ENCODE measurements around the gene COPA.

DNA sequence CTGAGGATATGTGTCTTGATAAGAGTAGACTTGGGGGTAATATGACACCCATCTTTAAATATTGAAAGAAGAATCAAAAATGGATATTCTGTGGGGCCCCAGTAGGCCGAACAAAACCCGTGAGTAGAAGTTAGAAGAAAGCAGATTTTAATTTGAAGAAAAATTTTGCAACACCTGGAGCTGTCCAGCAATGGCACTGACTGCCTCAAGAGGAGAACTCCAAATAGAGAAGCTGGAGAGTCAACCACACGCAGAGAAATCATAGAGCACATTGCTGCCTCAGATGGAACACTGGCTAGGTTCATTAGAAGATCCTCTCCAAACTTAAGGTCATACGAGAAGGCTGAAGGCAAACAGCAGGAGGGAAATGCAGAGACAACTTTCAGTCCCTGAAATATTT, 30.6 kb upstream of the COPA start:
- TF ChIP-seq, protein P1, sequence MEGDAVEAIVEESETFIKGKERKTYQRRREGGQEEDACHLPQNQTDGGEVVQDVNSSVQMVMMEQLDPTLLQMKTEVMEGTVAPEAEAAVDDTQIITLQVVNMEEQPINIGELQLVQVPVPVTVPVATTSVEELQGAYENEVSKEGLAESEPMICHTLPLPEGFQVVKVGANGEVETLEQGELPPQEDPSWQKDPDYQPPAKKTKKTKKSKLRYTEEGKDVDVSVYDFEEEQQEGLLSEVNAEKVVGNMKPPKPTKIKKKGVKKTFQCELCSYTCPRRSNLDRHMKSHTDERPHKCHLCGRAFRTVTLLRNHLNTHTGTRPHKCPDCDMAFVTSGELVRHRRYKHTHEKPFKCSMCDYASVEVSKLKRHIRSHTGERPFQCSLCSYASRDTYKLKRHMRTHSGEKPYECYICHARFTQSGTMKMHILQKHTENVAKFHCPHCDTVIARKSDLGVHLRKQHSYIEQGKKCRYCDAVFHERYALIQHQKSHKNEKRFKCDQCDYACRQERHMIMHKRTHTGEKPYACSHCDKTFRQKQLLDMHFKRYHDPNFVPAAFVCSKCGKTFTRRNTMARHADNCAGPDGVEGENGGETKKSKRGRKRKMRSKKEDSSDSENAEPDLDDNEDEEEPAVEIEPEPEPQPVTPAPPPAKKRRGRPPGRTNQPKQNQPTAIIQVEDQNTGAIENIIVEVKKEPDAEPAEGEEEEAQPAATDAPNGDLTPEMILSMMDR (conservative IDR thresholded peaks at IDR 0.05), result no peak
- no peak for TF ChIP-seq ZFX (IDR thresholded peaks at IDR 0.05)

All from C4-2B (cell line).